ENCODE measurements around the gene RREB1. TPM values are rescaled to one million over a fixed set of nuclear protein-coding genes. Genes with fewer than 3 reads are reported as not detected.

The RREB1 gene
- total and polyA plus RNA-seq, 2 experiments from 2014 or later, result 8.5 to 25.5 TPM

GRCh38 chr6:7175462-7175861 lies 67.7 kb downstream of the RREB1 start:
- Histone ChIP-seq H2AFZ (no peak overlapping the region), H3K79me2 (replicated peaks; ENCODE audit: insufficient read depth) (peaks cover 48% of the 10 kb centered on the region), H3K4me3 (no peak overlapping the region), H4K20me1 (replicated peaks; ENCODE audit: insufficient read depth) (no peaks in the 10 kb centered on the region), H3F3A (replicated peaks; ENCODE audit: low read depth) (no peaks in the 10 kb centered on the region; the same call in 1 of the 2 replicates), H3K27ac (ENCODE audit: low read depth) (0 out of 2 replicates have a peak overlapping the region, but pooled peaks have one; percentile 45), H3K27me3 (ENCODE audit: insufficient read depth) (no peaks in the 10 kb centered on the region), H3K36me3 (ENCODE audit: insufficient read depth) (no peaks in the 10 kb centered on the region), H3K9me2 (ENCODE audit: insufficient read depth) (no peaks in the 10 kb centered on the region), H3K4me2 (0 out of 2 replicates have a peak overlapping the region, but pooled peaks have one; percentile 32), H3K4me1 (ENCODE audit: insufficient read depth) (peaks cover 35% of the 10 kb centered on the region)
- no peaks in the 10 kb centered on the region for H3K9me3 Mint-ChIP-seq
- ATAC-seq (peak; percentile 49), DNase-seq (ENCODE audit: low spot score) (peak; percentile 50)
- TF ChIP-seq NANOG (IDR thresholded peaks at IDR 0.05; ENCODE audit: borderline replicate concordance) (no peak), ZNF331 (CRISPR knock-in tag; IDR thresholded peaks at IDR 0.05; ENCODE audit: low read depth) (no peak), STAT1 (IDR thresholded peaks at IDR 0.05; ENCODE audit: unreplicated experiment) (no peak), POLR2AphosphoS5 (IDR thresholded peaks at IDR 0.05; ENCODE audit: low read depth) (no peak), EZH2 (IDR thresholded peaks at IDR 0.05; ENCODE audit: low read depth, unreplicated experiment) (no peak), REST (IDR thresholded peaks at IDR 0.05; ENCODE audit: unreplicated experiment) (no peak), ETS1 (IDR thresholded peaks at IDR 0.05) (no peak), JUNB (IDR thresholded peaks at IDR 0.05; ENCODE audit: unreplicated experiment) (no peak), CREB1 (CRISPR knock-in tag; IDR thresholded peaks at IDR 0.05; ENCODE audit: low read depth) (no peak), EZH2phosphoT487 (IDR thresholded peaks at IDR 0.05; ENCODE audit: unreplicated experiment) (no peak), ZNF114 (CRISPR knock-in tag; IDR thresholded peaks at IDR 0.05) (no peak)
- TF ChIP-seq, protein P1, sequence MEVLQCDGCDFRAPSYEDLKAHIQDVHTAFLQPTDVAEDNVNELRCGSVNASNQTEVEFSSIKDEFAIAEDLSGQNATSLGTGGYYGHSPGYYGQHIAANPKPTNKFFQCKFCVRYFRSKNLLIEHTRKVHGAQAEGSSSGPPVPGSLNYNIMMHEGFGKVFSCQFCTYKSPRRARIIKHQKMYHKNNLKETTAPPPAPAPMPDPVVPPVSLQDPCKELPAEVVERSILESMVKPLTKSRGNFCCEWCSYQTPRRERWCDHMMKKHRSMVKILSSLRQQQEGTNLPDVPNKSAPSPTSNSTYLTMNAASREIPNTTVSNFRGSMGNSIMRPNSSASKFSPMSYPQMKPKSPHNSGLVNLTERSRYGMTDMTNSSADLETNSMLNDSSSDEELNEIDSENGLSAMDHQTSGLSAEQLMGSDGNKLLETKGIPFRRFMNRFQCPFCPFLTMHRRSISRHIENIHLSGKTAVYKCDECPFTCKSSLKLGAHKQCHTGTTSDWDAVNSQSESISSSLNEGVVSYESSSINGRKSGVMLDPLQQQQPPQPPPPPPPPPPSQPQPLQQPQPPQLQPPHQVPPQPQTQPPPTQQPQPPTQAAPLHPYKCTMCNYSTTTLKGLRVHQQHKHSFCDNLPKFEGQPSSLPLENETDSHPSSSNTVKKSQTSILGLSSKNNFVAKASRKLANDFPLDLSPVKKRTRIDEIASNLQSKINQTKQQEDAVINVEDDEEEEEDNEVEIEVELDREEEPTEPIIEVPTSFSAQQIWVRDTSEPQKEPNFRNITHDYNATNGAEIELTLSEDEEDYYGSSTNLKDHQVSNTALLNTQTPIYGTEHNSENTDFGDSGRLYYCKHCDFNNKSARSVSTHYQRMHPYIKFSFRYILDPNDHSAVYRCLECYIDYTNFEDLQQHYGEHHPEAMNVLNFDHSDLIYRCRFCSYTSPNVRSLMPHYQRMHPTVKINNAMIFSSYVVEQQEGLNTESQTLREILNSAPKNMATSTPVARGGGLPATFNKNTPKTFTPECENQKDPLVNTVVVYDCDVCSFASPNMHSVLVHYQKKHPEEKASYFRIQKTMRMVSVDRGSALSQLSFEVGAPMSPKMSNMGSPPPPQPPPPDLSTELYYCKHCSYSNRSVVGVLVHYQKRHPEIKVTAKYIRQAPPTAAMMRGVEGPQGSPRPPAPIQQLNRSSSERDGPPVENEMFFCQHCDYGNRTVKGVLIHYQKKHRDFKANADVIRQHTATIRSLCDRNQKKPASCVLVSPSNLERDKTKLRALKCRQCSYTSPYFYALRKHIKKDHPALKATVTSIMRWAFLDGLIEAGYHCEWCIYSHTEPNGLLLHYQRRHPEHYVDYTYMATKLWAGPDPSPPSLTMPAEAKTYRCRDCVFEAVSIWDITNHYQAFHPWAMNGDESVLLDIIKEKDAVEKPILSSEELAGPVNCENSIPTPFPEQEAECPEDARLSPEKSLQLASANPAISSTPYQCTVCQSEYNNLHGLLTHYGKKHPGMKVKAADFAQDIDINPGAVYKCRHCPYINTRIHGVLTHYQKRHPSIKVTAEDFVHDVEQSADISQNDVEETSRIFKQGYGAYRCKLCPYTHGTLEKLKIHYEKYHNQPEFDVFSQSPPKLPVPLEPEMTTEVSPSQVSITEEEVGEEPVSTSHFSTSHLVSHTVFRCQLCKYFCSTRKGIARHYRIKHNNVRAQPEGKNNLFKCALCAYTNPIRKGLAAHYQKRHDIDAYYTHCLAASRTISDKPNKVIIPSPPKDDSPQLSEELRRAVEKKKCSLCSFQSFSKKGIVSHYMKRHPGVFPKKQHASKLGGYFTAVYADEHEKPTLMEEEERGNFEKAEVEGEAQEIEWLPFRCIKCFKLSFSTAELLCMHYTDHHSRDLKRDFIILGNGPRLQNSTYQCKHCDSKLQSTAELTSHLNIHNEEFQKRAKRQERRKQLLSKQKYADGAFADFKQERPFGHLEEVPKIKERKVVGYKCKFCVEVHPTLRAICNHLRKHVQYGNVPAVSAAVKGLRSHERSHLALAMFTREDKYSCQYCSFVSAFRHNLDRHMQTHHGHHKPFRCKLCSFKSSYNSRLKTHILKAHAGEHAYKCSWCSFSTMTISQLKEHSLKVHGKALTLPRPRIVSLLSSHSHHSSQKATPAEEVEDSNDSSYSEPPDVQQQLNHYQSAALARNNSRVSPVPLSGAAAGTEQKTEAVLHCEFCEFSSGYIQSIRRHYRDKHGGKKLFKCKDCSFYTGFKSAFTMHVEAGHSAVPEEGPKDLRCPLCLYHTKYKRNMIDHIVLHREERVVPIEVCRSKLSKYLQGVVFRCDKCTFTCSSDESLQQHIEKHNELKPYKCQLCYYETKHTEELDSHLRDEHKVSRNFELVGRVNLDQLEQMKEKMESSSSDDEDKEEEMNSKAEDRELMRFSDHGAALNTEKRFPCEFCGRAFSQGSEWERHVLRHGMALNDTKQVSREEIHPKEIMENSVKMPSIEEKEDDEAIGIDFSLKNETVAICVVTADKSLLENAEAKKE (CRISPR knock-in tag; IDR thresholded peaks at IDR 0.05), result no peak
- TF ChIP-seq, protein P2, sequence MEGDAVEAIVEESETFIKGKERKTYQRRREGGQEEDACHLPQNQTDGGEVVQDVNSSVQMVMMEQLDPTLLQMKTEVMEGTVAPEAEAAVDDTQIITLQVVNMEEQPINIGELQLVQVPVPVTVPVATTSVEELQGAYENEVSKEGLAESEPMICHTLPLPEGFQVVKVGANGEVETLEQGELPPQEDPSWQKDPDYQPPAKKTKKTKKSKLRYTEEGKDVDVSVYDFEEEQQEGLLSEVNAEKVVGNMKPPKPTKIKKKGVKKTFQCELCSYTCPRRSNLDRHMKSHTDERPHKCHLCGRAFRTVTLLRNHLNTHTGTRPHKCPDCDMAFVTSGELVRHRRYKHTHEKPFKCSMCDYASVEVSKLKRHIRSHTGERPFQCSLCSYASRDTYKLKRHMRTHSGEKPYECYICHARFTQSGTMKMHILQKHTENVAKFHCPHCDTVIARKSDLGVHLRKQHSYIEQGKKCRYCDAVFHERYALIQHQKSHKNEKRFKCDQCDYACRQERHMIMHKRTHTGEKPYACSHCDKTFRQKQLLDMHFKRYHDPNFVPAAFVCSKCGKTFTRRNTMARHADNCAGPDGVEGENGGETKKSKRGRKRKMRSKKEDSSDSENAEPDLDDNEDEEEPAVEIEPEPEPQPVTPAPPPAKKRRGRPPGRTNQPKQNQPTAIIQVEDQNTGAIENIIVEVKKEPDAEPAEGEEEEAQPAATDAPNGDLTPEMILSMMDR (conservative IDR thresholded peaks at IDR 0.05; ENCODE audit: low read depth in 2 of 2), result no peak
- H3K4me1 Mint-ChIP-seq, result peaks cover 39% of the 10 kb centered on the region
- no peak overlapping the region for H3K4me3 Mint-ChIP-seq
- no peak overlapping the region for H3K27ac Mint-ChIP-seq
- peaks cover 18% of the 10 kb centered on the region for H3K36me3 Mint-ChIP-seq (ENCODE audit: low read depth)
- H3K27me3 Mint-ChIP-seq (ENCODE audit: insufficient read depth, low read depth, poor library complexity), result peaks cover 6% of the 10 kb centered on the region

Measured in GM23338 (cell line).